ENCODE measurements around the gene TEF. TPM values are rescaled to one million over a fixed set of nuclear protein-coding genes. Genes with fewer than 3 reads are reported as not detected.

Gene TEF, protein sequence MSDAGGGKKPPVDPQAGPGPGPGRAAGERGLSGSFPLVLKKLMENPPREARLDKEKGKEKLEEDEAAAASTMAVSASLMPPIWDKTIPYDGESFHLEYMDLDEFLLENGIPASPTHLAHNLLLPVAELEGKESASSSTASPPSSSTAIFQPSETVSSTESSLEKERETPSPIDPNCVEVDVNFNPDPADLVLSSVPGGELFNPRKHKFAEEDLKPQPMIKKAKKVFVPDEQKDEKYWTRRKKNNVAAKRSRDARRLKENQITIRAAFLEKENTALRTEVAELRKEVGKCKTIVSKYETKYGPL
- total RNA-seq = 1 to 10 TPM; 1.4 to 1.6 TPM

- CTCF ChIA-PET = interaction anchor here (0.6 to 1.3 kb wide), 4 partner anchors 20 to 144 kb away, joined by 3 to 14 read pairs (median 3); no protein-coding TSS in a partner anchor
- H3K36me3 Mint-ChIP-seq = no peaks in the 10 kb centered on the region
- peak within 1 kb of the TSS; percentile 81 for H3K4me3 Mint-ChIP-seq
- H3K27me3 Mint-ChIP-seq = no peaks in the 10 kb centered on the region
- peaks cover 15% of the 10 kb centered on the region for H3K4me1 Mint-ChIP-seq (ENCODE audit: low read depth)
- peak; percentile 98 for DNase-seq
- POLR2A ChIA-PET = interaction anchor here (0.5 to 1.9 kb wide), 10 partner anchors 18 to 239 kb away, joined by 3 to 11 read pairs (median 4); partner anchors contain the start of genes ACO2, DESI1, PHF5A and PMM1
- intact Hi-C loops (cut with micrococcal nuclease) = loop anchor here (1.0 to 5.0 kb wide), 8 partner anchors 63 to 524 kb away; partner anchors contain the start of genes DESI1, L3MBTL2, RANGAP1 and RBX1
- H3K9me3 Mint-ChIP-seq = no peaks in the 10 kb centered on the region
- H3K27ac Mint-ChIP-seq = peak within 1 kb of the TSS; percentile 86
Observed at GRCh38 chr22:41381329-41382097, at the start of gene TEF. TSS of gene TEF (plus strand) at chr22:41381942. CDS start at chr22:41382045, 103 bp downstream.

GRCh38 chr22:41332217-41332939 lies 49.4 kb upstream of the TEF start:
- H3K27ac Mint-ChIP-seq = no peak overlapping the region
- ChIA-PET POLR2A (no interaction called here), CTCF (no interaction called here)
- no peak overlapping the region for H3K4me3 Mint-ChIP-seq
- no peaks in the 10 kb centered on the region for H3K4me1 Mint-ChIP-seq (ENCODE audit: low read depth)
- no peaks in the 10 kb centered on the region for H3K27me3 Mint-ChIP-seq
- no peak for DNase-seq
- H3K36me3 Mint-ChIP-seq = peaks cover 24% of the 10 kb centered on the region
- H3K9me3 Mint-ChIP-seq = no peaks in the 10 kb centered on the region
- intact Hi-C loops (cut with micrococcal nuclease) = no loop called here

GRCh38 chr22:41333806-41334205 lies 47.9 kb upstream of the TEF start:
- Mint-ChIP-seq H3K4me1 (ENCODE audit: low read depth) (no peaks in the 10 kb centered on the region), H3K27ac (no peak overlapping the region), H3K36me3 (peaks cover 20% of the 10 kb centered on the region), H3K27me3 (no peaks in the 10 kb centered on the region), H3K4me3 (no peak overlapping the region), H3K9me3 (no peaks in the 10 kb centered on the region)
- ChIA-PET CTCF (no interaction called here), POLR2A (no interaction called here)
- intact Hi-C loops (cut with micrococcal nuclease) = no loop called here
- no peak for DNase-seq

DNA sequence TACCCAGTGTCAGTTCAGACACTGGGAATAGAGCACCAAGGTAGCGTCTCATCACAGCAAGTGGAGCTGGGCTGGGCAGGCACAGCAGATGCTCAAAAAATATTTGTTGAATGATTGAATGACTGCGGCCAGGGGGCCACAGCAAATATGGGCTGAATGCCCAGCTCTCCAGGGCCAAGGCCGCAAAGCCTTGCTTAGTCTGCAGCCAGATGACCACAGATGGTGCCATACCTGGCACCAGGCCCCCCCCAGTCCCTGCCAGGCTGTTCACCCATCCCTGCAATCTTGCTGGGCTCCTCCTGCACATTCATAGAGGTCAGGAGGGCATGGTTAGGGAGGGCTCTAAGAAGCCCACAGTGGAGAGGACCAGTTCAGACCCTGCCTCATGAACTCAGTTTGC lies 47.5 kb upstream of the TEF start:
- Mint-ChIP-seq H3K9me3 (no peaks in the 10 kb centered on the region), H3K27me3 (no peaks in the 10 kb centered on the region), H3K27ac (no peak overlapping the region), H3K36me3 (peaks cover 20% of the 10 kb centered on the region), H3K4me1 (ENCODE audit: low read depth) (no peaks in the 10 kb centered on the region), H3K4me3 (no peak overlapping the region)
- POLR2A ChIA-PET = no interaction called here
- intact Hi-C loops (cut with micrococcal nuclease) = no loop called here
- CTCF ChIA-PET = no interaction called here
- no peak for DNase-seq

DNA sequence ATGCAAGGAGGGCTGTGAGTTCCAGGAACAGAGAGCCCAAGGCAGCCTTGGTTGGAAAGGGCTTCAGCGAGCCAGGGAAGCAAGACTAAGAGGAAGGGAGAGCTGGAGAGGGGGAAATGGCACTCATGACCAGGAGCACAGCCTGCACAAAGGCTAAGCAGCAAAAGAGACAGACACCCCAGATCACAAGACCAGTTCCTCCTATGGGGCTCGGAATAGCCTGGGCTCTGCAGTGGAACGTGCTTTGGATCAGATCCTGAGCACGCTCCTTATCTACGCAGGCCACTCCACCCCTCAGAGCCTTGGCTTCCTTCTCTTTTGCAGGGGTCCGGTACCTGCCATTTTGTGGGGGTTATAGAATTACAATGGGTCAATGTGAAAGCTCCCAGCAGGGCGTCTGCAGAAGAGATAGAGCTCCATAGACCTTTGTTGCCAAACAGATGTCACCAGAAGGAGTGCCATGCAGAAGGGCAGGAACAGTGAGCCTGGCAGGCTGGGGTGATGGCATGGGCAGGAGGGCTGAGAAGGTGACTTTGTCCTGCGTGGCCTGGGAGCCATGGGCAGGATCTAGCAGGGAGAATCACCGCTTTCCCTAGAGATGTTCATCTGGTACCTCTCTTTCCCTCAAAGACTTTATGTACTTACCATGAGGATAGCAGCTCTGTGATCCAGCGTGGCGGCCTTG lies 46.6 kb upstream of the TEF start:
- DNase-seq = no peak
- Mint-ChIP-seq H3K27ac (no peak overlapping the region), H3K4me1 (ENCODE audit: low read depth) (no peaks in the 10 kb centered on the region), H3K4me3 (no peak overlapping the region), H3K36me3 (peaks cover 23% of the 10 kb centered on the region), H3K27me3 (no peaks in the 10 kb centered on the region), H3K9me3 (no peaks in the 10 kb centered on the region)
- ChIA-PET CTCF (no interaction called here), POLR2A (no interaction called here)
- intact Hi-C loops (cut with micrococcal nuclease) = no loop called here

DNA sequence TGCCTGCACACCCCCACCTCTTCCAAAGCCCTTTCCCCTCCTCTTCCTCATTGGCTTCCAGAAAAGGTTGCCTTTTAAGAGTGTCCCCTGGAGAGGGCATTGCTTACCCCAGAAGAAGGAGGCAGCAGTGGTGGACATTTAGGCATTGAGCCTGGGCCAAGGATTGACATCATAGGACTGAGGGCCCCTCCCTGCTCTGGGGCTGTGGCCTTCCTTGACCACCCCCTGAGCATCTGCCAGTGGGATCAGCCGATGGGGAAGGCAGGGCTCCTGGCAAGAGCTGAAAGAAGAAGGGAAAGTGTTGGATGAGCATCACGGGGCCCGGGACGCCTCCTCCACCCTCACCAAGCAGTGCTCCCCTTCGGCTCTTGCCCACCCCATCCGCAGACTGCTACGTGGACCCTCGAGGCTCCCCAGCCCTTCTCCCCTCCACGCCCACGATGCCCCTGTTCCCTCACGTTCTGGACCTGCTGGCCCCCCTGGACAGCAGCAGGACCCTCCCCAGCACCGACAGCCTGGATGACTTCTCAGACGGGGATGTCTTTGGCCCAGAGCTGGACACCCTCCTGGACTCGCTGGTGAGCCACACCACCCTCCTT lies 43.0 kb upstream of the TEF start:
- no peak for DNase-seq
- ChIA-PET POLR2A (no interaction called here), CTCF (no interaction called here)
- intact Hi-C loops (cut with micrococcal nuclease) = no loop called here
- Mint-ChIP-seq H3K27me3 (no peaks in the 10 kb centered on the region), H3K27ac (no peak overlapping the region), H3K36me3 (peaks cover 17% of the 10 kb centered on the region), H3K4me1 (ENCODE audit: low read depth) (no peaks in the 10 kb centered on the region), H3K9me3 (no peaks in the 10 kb centered on the region), H3K4me3 (no peak overlapping the region)

DNA sequence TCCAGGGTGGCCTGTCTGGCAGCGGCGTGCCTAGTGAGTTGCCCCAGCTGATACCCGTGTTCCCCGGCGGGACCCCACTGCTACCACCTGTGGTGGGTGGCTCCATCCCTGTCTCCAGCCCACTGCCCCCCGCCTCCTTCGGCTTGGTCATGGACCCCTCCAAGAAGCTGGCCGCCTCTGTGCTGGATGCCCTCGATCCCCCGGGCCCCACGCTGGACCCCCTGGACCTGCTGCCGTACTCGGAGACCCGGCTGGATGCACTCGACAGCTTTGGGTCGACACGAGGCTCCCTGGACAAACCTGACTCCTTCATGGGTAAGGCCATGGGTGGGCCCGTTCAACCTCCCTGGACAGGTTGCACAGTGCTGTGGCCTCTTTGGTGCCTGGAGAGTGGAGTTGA lies 41.9 kb upstream of the TEF start:
- DNase-seq = no peak
- ChIA-PET POLR2A (no interaction called here), CTCF (no interaction called here)
- Mint-ChIP-seq H3K27ac (no peak overlapping the region), H3K4me3 (no peak overlapping the region), H3K27me3 (no peaks in the 10 kb centered on the region), H3K4me1 (ENCODE audit: low read depth) (no peaks in the 10 kb centered on the region), H3K36me3 (peaks cover 19% of the 10 kb centered on the region), H3K9me3 (no peaks in the 10 kb centered on the region)
- intact Hi-C loops (cut with micrococcal nuclease) = no loop called here

GRCh38 chr22:41340357-41340756 lies 41.4 kb upstream of the TEF start:
- CTCF ChIA-PET = no interaction called here
- H3K4me1 Mint-ChIP-seq (ENCODE audit: low read depth) = no peaks in the 10 kb centered on the region
- no peaks in the 10 kb centered on the region for H3K9me3 Mint-ChIP-seq
- intact Hi-C loops (cut with micrococcal nuclease) = no loop called here
- H3K4me3 Mint-ChIP-seq = no peak overlapping the region
- peaks cover 19% of the 10 kb centered on the region for H3K36me3 Mint-ChIP-seq
- POLR2A ChIA-PET = no interaction called here
- no peaks in the 10 kb centered on the region for H3K27me3 Mint-ChIP-seq
- H3K27ac Mint-ChIP-seq = no peak overlapping the region
- no peak for DNase-seq

DNA sequence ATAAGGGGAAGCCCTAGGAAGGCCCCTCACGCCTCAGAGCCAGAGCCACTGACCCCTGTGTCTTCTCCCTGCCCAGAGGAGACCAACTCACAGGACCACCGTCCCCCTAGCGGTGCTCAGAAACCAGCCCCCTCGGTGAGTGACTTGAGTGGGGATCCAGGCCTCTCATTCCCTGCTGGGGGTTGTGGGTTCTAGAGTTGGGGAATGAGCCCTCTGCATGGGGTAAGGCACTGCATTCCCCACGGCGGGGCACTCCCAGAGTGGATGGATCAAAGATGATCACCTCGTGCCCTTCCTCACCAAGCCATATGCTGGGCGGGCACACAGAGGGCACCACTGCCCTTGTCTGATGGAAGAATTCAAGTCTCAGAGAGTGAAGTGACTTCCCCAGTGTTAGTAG lies 40.7 kb upstream of the TEF start:
- Mint-ChIP-seq H3K36me3 (peaks cover 16% of the 10 kb centered on the region), H3K27ac (no peak overlapping the region), H3K4me3 (no peak overlapping the region), H3K27me3 (no peaks in the 10 kb centered on the region), H3K9me3 (no peaks in the 10 kb centered on the region), H3K4me1 (ENCODE audit: low read depth) (no peaks in the 10 kb centered on the region)
- intact Hi-C loops (cut with micrococcal nuclease) = no loop called here
- ChIA-PET POLR2A (no interaction called here), CTCF (no interaction called here)
- no peak for DNase-seq

- ChIA-PET CTCF (no interaction called here), POLR2A (interaction anchor here (0.6 kb wide), 1 partner anchor 321 kb away, joined by 3 read pairs; no protein-coding TSS in a partner anchor)
- no peaks in the 10 kb centered on the region for H3K9me3 Mint-ChIP-seq
- no peak overlapping the region for H3K27ac Mint-ChIP-seq
- intact Hi-C loops (cut with micrococcal nuclease) = no loop called here
- H3K4me1 Mint-ChIP-seq (ENCODE audit: low read depth) = no peaks in the 10 kb centered on the region
- H3K36me3 Mint-ChIP-seq = peaks cover 16% of the 10 kb centered on the region
- H3K27me3 Mint-ChIP-seq = no peaks in the 10 kb centered on the region
- peak; percentile 19 for DNase-seq
- no peak overlapping the region for H3K4me3 Mint-ChIP-seq
Observed at GRCh38 chr22:41341990-41342389, 39.8 kb upstream of the TEF start.

GRCh38 chr22:41343300-41343699 lies 38.4 kb upstream of the TEF start:
- CTCF ChIA-PET = no interaction called here
- H3K36me3 Mint-ChIP-seq = peaks cover 18% of the 10 kb centered on the region
- no peaks in the 10 kb centered on the region for H3K4me1 Mint-ChIP-seq (ENCODE audit: low read depth)

More at GRCh38 chr22:41343300-41343699, 38.4 kb upstream of the TEF start:
- Mint-ChIP-seq H3K4me3 (no peak overlapping the region), H3K27me3 (no peaks in the 10 kb centered on the region), H3K27ac (no peak overlapping the region), H3K9me3 (no peaks in the 10 kb centered on the region)
- intact Hi-C loops (cut with micrococcal nuclease) = no loop called here
- no peak for DNase-seq
- POLR2A ChIA-PET = no interaction called here

Data from activated CD4-positive, alpha-beta memory T cell treated with anti-CD3 and anti-CD28 coated beads for 36 hours (primary cell).